ENCODE results near the gene OR2B3. TPM values are rescaled to one million over a fixed set of nuclear protein-coding genes. Genes with fewer than 3 reads are reported as not detected.

Gene OR2B3
- total and polyA plus RNA-seq, 12 donors: not detected

GRCh38 chr6:29079203-29079602, 7.9 kb downstream of the OR2B3 start:
- no peaks in the 10 kb centered on the region for H3K36me3 ChIP-seq (replicated peaks in 1 of 2)
- H3K27ac ChIP-seq: no peak overlapping the region
- WGBS, 4 donors: 72 to 84% (median 77%) methylated on average over 1 of the region's 1 CpG
- H3K27me3 ChIP-seq: no peaks in the 10 kb centered on the region
- H3K9me3 ChIP-seq (replicated peaks in 1 of 3): no peaks in the 10 kb centered on the region
- H3K4me3 ChIP-seq: no peak overlapping the region
- intact Hi-C loops (cut with DNase I): no loop called here
- no peaks in the 10 kb centered on the region for H3K4me1 ChIP-seq (replicated peaks in 1 of 2)
- TF ChIP-seq CTCF (IDR thresholded peaks at IDR 0.05): no peak
- no peak for TF ChIP-seq POLR2A (IDR thresholded peaks at IDR 0.05)
- DNase-seq: no peak

- TF ChIP-seq CTCF (IDR thresholded peaks at IDR 0.05) (peak in 3 of 6 experiments; percentile 26 to 49 (median 34)), POLR2A (IDR thresholded peaks at IDR 0.05) (no peak)
- Histone ChIP-seq H3K36me3 (replicated peaks in 1 of 2) (no peaks in the 10 kb centered on the region), H3K4me1 (replicated peaks in 1 of 2) (no peaks in the 10 kb centered on the region), H3K9me3 (replicated peaks in 1 of 3) (no peaks in the 10 kb centered on the region), H3K4me3 (no peak overlapping the region), H3K27ac (no peak overlapping the region), H3K27me3 (no peaks in the 10 kb centered on the region)
- intact Hi-C loops (cut with DNase I): no loop called here
- DNase-seq: peak in 3 of 7 donors; percentile 5 to 39 (median 23)
- WGBS, 4 donors: 29 to 32% (median 30%) methylated on average over 9 of the region's 9 CpGs
Observed at GRCh38 chr6:29071831-29072723, 15.0 kb downstream of the OR2B3 start.

- Histone ChIP-seq H3K27ac (no peak overlapping the region), H3K4me1 (replicated peaks in 1 of 2) (no peaks in the 10 kb centered on the region), H3K27me3 (no peaks in the 10 kb centered on the region), H3K36me3 (replicated peaks in 1 of 2) (no peaks in the 10 kb centered on the region), H3K9me3 (replicated peaks in 1 of 3) (no peaks in the 10 kb centered on the region), H3K4me3 (no peak overlapping the region)
- TF ChIP-seq CTCF (IDR thresholded peaks at IDR 0.05) (no peak), POLR2A (IDR thresholded peaks at IDR 0.05) (no peak)
- DNase-seq: no peak
- intact Hi-C loops (cut with DNase I): no loop called here
- 71 to 79% (median 74%) methylated on average over 3 of the region's 3 CpGs for WGBS, 4 donors
Observed at GRCh38 chr6:29051680-29052079, 35.4 kb downstream of the OR2B3 start.

GRCh38 chr6:29045075-29045474, 42.0 kb downstream of the OR2B3 start, which contains the start of gene OR2W1:
OR2W1 (minus strand) TSS chr6:29045175; CDS start chr6:29045175, 0 bp downstream.
- Histone ChIP-seq H3K4me1 (replicated peaks in 1 of 2) (no peaks in the 10 kb centered on the region), H3K36me3 (replicated peaks in 1 of 2) (no peaks in the 10 kb centered on the region), H3K9me3 (replicated peaks in 1 of 3) (no peaks in the 10 kb centered on the region), H3K27ac (no peak within 1 kb of the TSS), H3K4me3 (no peak within 1 kb of the TSS), H3K27me3 (no peaks in the 10 kb centered on the region)
- WGBS, 4 donors: 67 to 87% (median 81%) methylated on average over 1 of the region's 1 CpG
- intact Hi-C loops (cut with DNase I): no loop called here
- DNase-seq: no peak
- no peak for TF ChIP-seq POLR2A (IDR thresholded peaks at IDR 0.05)
- no peak for TF ChIP-seq CTCF (IDR thresholded peaks at IDR 0.05)

Other genes starting within 250 kb of the OR2B3 start
- 10 to 100 TPM; 38.3 to 72.2 (median 48.3) TPM for gene TRIM27, start 163.3 kb downstream of the OR2B3 start, total RNA-seq
- 10 to 100 TPM; 40.4 to 54.6 (median 53.8) TPM for gene TRIM27, start 163.3 kb downstream of the OR2B3 start, polyA plus RNA-seq
- gene ZNF311, start 82.0 kb downstream of the OR2B3 start, total RNA-seq: 1 to 10 TPM in 3 of 9 donors, under 1 TPM in 4, not detected in 2; 0.41 to 2.7 (median 0.98) TPM
- gene ZNF311, start 82.0 kb downstream of the OR2B3 start, polyA plus RNA-seq: 1 to 10 TPM; 1.0 to 2.6 (median 1.4) TPM
- not detected for gene OR2W1, start 42.1 kb downstream of the OR2B3 start, total RNA-seq
- gene OR2W1, start 42.1 kb downstream of the OR2B3 start, polyA plus RNA-seq: not detected
- not detected for gene OR2J1, start 12.2 kb upstream of the OR2B3 start, total RNA-seq
- gene OR2J1, start 12.2 kb upstream of the OR2B3 start, polyA plus RNA-seq: not detected
- gene OR2J3, start 20.7 kb upstream of the OR2B3 start, total RNA-seq: not detected
- gene OR2J3, start 20.7 kb upstream of the OR2B3 start, polyA plus RNA-seq: not detected
- not detected for gene OR2J2, start 83.6 kb upstream of the OR2B3 start, total RNA-seq
- not detected for gene OR2J2, start 83.6 kb upstream of the OR2B3 start, polyA plus RNA-seq
- not detected for gene OR14J1, start 214.4 kb upstream of the OR2B3 start, total RNA-seq
- not detected for gene OR14J1, start 214.4 kb upstream of the OR2B3 start, polyA plus RNA-seq